Liver (tissue), 9 donors: ENCODE results near the gene FKBP3. TPM values are rescaled to one million over a fixed set of nuclear protein-coding genes. Genes with fewer than 3 reads are reported as not detected.

Experiments
- DNase-seq: peaks from one replicate; pipeline ENCODE4 v3.0.0-alpha.2; 2017; ENCODE audit warnings: low spot score
- H3K27ac ChIP-seq, 2 donors: one replicate each; pipeline ENCODE4 v1.7.0; 2013; ENCODE audit warnings: inconsistent platforms in 2 of 2, low read length in 2 of 2, control low read depth in 1 of 2, low read depth in 1 of 2, mild to moderate bottlenecking in 1 of 2
- H3K27me3 ChIP-seq, 4 donors: one replicate each; pipeline versions ENCODE4 v1.6.1 to v1.7.0; 2013; ENCODE audit warnings: low read length in 3 of 4, inconsistent platforms in 1 of 4, mild to moderate bottlenecking in 1 of 4, moderate library complexity in 1 of 4; ENCODE audit not compliant: control insufficient read depth in 4 of 4, insufficient read depth in 4 of 4
- H3K36me3 ChIP-seq, 4 donors: one replicate each; pipeline versions ENCODE4 v1.6.1 to v1.7.0; 2013; ENCODE audit warnings: low read length in 3 of 4, mild to moderate bottlenecking in 3 of 4, low read depth in 1 of 4, moderate library complexity in 1 of 4; ENCODE audit not compliant: control insufficient read depth in 4 of 4, insufficient read depth in 3 of 4
- H3K4me1 ChIP-seq, 4 donors: one replicate each; pipeline versions ENCODE4 v1.6.1 to v1.7.0; 2013; ENCODE audit warnings: low read length in 3 of 4, mild to moderate bottlenecking in 3 of 4, moderate library complexity in 1 of 4; ENCODE audit not compliant: control insufficient read depth in 4 of 4, insufficient read depth in 4 of 4
- H3K4me3 ChIP-seq, 3 donors: one replicate each; pipeline versions ENCODE4 v1.6.1 to v1.7.0; 2013; ENCODE audit warnings: low read length in 3 of 3, control low read depth in 1 of 3, low read depth in 1 of 3, mild to moderate bottlenecking in 1 of 3
- H3K9ac ChIP-seq, 2 donors: one replicate each; pipeline ENCODE4 v1.7.0; 2013; ENCODE audit warnings: low read length in 2 of 2, mild to moderate bottlenecking in 2 of 2, moderate library complexity in 2 of 2, control low read depth in 1 of 2, low read depth in 1 of 2
- H3K9me3 ChIP-seq, 4 donors: one replicate each; pipeline versions ENCODE4 v1.6.1 to v1.7.0; 2013; ENCODE audit warnings: low read length in 3 of 4; ENCODE audit not compliant: control insufficient read depth in 4 of 4
- EGR1 ChIP-seq, 2 donors: IDR thresholded peaks; 2 replicates each; pipeline ENCODE4 v1.6.1; 2016 to 2018; ENCODE audit warnings: antibody characterized with exemption in 2 of 2, low read depth in 2 of 2
- FOXA1 ChIP-seq: IDR thresholded peaks from 2 replicates; pipeline ENCODE4 v1.6.1; 2016; ENCODE audit warnings: antibody characterized with exemption
- FOXA2 ChIP-seq: IDR thresholded peaks from 2 replicates; pipeline ENCODE4 v1.6.1; 2016; ENCODE audit warnings: antibody characterized with exemption
- GABPA ChIP-seq, 2 donors: IDR thresholded peaks in 1 of 2; conservative IDR thresholded peaks in 1 of 2; 2 replicates each; pipeline ENCODE4 v1.6.1; 2016; ENCODE audit warnings: antibody characterized with exemption in 2 of 2, mild to moderate bottlenecking in 1 of 2, moderate library complexity in 1 of 2
- HNF4A ChIP-seq, 2 donors: conservative IDR thresholded peaks; 2 replicates each; pipeline ENCODE4 v1.6.1; 2016; ENCODE audit warnings: antibody characterized with exemption in 2 of 2, mild to moderate bottlenecking in 2 of 2
- HNF4G ChIP-seq: IDR thresholded peaks from 2 replicates; pipeline ENCODE4 v1.6.1; 2016; ENCODE audit warnings: antibody characterized with exemption
- JUND ChIP-seq, 2 donors: IDR thresholded peaks; 2 replicates each; pipeline ENCODE4 v1.6.1; 2016; ENCODE audit warnings: antibody characterized with exemption in 2 of 2
- NR2F2 ChIP-seq: IDR thresholded peaks from 2 replicates; pipeline ENCODE4 v1.6.1; 2016; ENCODE audit warnings: antibody characterized with exemption
- RAD21 ChIP-seq, 2 donors: IDR thresholded peaks; 2 replicates each; pipeline ENCODE4 v1.6.1; 2016; ENCODE audit warnings: antibody characterized with exemption in 2 of 2, mild to moderate bottlenecking in 2 of 2
- RXRA ChIP-seq, 2 donors: IDR thresholded peaks; 2 replicates each; pipeline ENCODE4 v1.6.1; 2017 to 2018; ENCODE audit warnings: antibody characterized with exemption in 2 of 2, mild to moderate bottlenecking in 1 of 2
- SP1 ChIP-seq: IDR thresholded peaks from 2 replicates; pipeline ENCODE4 v1.6.1; 2018; ENCODE audit warnings: antibody characterized with exemption, mild to moderate bottlenecking
- TAF1 ChIP-seq: conservative IDR thresholded peaks from 2 replicates; pipeline ENCODE4 v1.6.1; 2016; ENCODE audit warnings: antibody characterized with exemption, mild to moderate bottlenecking
- YY1 ChIP-seq: IDR thresholded peaks from 2 replicates; pipeline ENCODE4 v1.6.1; 2016; ENCODE audit warnings: antibody characterized with exemption, mild to moderate bottlenecking
- WGBS: extraction: QIAGEN DNeasy Blood & Tissue Kit; methylation state at CpG from one replicate; pipeline ENCODE4 v1.1.7; 2013; 5-methylcytosine and 5-hydroxymethylcytosine counted together
- polyA plus RNA-seq, 2 donors: library from polyadenylated mRNA; stranded (reverse) in 1 of 2; unstranded in 1 of 2; fragments of 200-250 nt in 1 of 2; fragments of >200 nt in 1 of 2; fragmentation: Nextera tagmentation in 1 of 2; extraction: Ambion mirVana in 1 of 2; gene quantifications; one replicate each; pipeline versions ENCODE4 v1.2.1 to v1.2.3, GENCODE V29; 2013 to 2015
- total RNA-seq, 2 donors: library from RNA; depleted of rRNA; stranded (reverse); fragments of >200 nt; gene quantifications; one replicate each; pipeline ENCODE4 v1.2.3, GENCODE V29; 2014
- TF ChIP-seq, protein P1 (sequence below): IDR thresholded peaks from 2 replicates; pipeline ENCODE4 v1.6.1; 2016; ENCODE audit warnings: antibody characterized with exemption, mild to moderate bottlenecking
- TF ChIP-seq, protein P2 (sequence below): IDR thresholded peaks from 2 replicates; pipeline ENCODE4 v1.6.1; 2016; ENCODE audit warnings: antibody characterized with exemption
- TF ChIP-seq, protein P3 (sequence below): IDR thresholded peaks from 2 replicates; pipeline ENCODE4 v1.6.1; 2016; ENCODE audit warnings: antibody characterized with exemption
- TF ChIP-seq, protein P4 (sequence below): IDR thresholded peaks from 2 replicates; pipeline ENCODE4 v1.6.1; 2016; ENCODE audit warnings: antibody characterized with exemption
- TF ChIP-seq, protein P5 (sequence below): fragments of 150-350 bp; IDR thresholded peaks from 2 replicates; pipeline ENCODE4 v1.5.1; 2017; ENCODE audit warnings: improper control_type of control experiment, low read depth, low read length; ENCODE audit not compliant: missing input control
- donor health status: healthy.
- donor health status: healthy.
- donor health status: healthy.
- donor health status: healthy.
- donor health status: healthy.

The FKBP3 gene
- total and polyA plus RNA-seq, 4 donors: 11.9 to 66.4 (median 25.7) TPM

DNA sequence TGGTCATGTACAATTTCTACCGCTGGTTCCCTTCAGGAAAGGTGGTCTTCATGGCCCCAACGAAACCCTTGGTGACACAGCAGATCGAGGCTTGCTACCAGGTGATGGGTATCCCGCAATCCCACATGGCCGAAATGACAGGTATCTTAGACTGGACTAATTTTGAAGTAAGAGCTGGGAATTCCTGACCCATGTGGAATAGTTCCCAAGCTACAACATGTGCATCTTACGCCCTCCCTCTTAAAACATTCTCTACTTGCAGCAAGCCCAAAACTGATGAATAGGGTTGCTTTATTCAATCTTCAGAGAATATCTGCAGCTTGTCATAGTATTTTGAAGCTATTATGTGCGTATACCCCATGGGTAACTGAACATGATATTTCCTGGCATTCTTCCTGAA, 2.1 kb upstream of the FKBP3 start (continued):
- TF ChIP-seq, protein P1, sequence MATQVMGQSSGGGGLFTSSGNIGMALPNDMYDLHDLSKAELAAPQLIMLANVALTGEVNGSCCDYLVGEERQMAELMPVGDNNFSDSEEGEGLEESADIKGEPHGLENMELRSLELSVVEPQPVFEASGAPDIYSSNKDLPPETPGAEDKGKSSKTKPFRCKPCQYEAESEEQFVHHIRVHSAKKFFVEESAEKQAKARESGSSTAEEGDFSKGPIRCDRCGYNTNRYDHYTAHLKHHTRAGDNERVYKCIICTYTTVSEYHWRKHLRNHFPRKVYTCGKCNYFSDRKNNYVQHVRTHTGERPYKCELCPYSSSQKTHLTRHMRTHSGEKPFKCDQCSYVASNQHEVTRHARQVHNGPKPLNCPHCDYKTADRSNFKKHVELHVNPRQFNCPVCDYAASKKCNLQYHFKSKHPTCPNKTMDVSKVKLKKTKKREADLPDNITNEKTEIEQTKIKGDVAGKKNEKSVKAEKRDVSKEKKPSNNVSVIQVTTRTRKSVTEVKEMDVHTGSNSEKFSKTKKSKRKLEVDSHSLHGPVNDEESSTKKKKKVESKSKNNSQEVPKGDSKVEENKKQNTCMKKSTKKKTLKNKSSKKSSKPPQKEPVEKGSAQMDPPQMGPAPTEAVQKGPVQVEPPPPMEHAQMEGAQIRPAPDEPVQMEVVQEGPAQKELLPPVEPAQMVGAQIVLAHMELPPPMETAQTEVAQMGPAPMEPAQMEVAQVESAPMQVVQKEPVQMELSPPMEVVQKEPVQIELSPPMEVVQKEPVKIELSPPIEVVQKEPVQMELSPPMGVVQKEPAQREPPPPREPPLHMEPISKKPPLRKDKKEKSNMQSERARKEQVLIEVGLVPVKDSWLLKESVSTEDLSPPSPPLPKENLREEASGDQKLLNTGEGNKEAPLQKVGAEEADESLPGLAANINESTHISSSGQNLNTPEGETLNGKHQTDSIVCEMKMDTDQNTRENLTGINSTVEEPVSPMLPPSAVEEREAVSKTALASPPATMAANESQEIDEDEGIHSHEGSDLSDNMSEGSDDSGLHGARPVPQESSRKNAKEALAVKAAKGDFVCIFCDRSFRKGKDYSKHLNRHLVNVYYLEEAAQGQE: no peak
- TF ChIP-seq, protein P2, sequence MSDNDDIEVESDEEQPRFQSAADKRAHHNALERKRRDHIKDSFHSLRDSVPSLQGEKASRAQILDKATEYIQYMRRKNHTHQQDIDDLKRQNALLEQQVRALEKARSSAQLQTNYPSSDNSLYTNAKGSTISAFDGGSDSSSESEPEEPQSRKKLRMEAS: no peak
- TF ChIP-seq EGR1 (IDR thresholded peaks at IDR 0.05; ENCODE audit: low read depth in 2 of 2) (no peak), HNF4G (no peak), YY1 (no peak), HNF4A (conservative IDR thresholded peaks at IDR 0.05) (no peak)
- TF ChIP-seq, protein P3, sequence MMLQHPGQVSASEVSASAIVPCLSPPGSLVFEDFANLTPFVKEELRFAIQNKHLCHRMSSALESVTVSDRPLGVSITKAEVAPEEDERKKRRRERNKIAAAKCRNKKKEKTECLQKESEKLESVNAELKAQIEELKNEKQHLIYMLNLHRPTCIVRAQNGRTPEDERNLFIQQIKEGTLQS: no peak

DNA sequence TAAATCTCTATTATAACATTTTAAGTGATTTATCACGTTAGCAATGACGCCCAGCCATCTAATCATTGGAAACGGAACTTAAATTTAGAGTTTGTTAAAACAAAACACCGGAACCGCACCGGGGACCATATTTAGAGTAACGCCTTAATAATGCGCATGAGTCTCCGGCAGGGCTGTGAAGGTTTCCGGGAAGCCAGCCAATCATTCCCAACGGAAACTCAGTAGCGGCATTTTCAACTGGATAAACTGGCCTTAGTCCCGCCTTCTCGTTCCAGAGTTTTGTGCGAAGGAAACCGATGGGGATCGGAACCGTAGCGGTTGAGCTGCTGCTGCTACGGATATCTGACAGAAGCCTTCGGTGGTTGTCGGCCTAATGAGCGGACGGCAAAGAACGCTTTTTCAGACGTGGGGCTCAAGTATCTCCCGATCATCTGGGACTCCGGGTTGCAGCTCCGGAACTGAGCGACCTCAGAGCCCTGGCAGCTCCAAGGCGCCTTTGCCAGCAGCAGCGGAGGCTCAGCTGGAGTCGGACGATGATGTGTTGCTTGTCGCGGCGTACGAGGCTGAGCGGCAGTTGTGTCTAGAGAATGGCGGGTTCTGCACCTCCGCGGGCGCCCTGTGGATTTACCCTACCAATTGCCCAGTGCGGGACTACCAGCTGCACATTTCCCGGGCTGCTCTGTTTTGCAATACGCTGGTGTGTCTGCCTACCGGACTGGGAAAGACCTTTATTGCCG, 1.5 kb upstream of the FKBP3 start, which contains the start of gene FANCM:
TSS of gene FANCM (plus strand) at position 272 of the 737 bp plus-strand sequence. CDS start at position 374, 102 bp downstream.
- Histone ChIP-seq H3K4me3 (peak within 1 kb of the TSS; percentile 75 to 97 (median 97)), H3K36me3 (no peaks in the 10 kb centered on the region), H3K4me1 (peaks cover 3 to 29% (median 17%) of the 10 kb centered on the region in 4 donors), H3K9me3 (no peaks in the 10 kb centered on the region), H3K9ac (peak within 1 kb of the TSS; percentile 77 to 97), H3K27me3 (no peaks in the 10 kb centered on the region), H3K27ac (peak within 1 kb of the TSS; percentile 81 to 83)
- TF ChIP-seq NR2F2 (no peak), HNF4G (no peak), HNF4A (conservative IDR thresholded peaks at IDR 0.05) (no peak), RAD21 (IDR thresholded peaks at IDR 0.05) (peak; percentile 37 to 44), FOXA1 (no peak), RXRA (IDR thresholded peaks at IDR 0.05) (peak; percentile 20 to 26), JUND (IDR thresholded peaks at IDR 0.05) (peak; percentile 27 to 44), YY1 (peak; percentile 87), GABPA (IDR thresholded peaks at IDR 0.05 in 1 of 2, conservative IDR thresholded peaks at IDR 0.05 in 1 of 2) (peak; percentile 98 to 99), SP1 (peak; percentile 64), TAF1 (no peak), EGR1 (IDR thresholded peaks at IDR 0.05; ENCODE audit: low read depth in 2 of 2) (no peak), FOXA2 (peak; percentile 17)
- TF ChIP-seq, protein P4, sequence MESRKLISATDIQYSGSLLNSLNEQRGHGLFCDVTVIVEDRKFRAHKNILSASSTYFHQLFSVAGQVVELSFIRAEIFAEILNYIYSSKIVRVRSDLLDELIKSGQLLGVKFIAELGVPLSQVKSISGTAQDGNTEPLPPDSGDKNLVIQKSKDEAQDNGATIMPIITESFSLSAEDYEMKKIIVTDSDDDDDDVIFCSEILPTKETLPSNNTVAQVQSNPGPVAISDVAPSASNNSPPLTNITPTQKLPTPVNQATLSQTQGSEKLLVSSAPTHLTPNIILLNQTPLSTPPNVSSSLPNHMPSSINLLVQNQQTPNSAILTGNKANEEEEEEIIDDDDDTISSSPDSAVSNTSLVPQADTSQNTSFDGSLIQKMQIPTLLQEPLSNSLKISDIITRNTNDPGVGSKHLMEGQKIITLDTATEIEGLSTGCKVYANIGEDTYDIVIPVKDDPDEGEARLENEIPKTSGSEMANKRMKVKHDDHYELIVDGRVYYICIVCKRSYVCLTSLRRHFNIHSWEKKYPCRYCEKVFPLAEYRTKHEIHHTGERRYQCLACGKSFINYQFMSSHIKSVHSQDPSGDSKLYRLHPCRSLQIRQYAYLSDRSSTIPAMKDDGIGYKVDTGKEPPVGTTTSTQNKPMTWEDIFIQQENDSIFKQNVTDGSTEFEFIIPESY: no peak
- TF ChIP-seq, protein P5, sequence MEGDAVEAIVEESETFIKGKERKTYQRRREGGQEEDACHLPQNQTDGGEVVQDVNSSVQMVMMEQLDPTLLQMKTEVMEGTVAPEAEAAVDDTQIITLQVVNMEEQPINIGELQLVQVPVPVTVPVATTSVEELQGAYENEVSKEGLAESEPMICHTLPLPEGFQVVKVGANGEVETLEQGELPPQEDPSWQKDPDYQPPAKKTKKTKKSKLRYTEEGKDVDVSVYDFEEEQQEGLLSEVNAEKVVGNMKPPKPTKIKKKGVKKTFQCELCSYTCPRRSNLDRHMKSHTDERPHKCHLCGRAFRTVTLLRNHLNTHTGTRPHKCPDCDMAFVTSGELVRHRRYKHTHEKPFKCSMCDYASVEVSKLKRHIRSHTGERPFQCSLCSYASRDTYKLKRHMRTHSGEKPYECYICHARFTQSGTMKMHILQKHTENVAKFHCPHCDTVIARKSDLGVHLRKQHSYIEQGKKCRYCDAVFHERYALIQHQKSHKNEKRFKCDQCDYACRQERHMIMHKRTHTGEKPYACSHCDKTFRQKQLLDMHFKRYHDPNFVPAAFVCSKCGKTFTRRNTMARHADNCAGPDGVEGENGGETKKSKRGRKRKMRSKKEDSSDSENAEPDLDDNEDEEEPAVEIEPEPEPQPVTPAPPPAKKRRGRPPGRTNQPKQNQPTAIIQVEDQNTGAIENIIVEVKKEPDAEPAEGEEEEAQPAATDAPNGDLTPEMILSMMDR: no peak
- TF ChIP-seq, protein P3: peak; percentile 14
- TF ChIP-seq, protein P2: peak; percentile 70
- TF ChIP-seq, protein P1: peak; percentile 18
- peak; percentile 88 for DNase-seq
- under 1% methylated on average over 48 of the region's 48 CpGs for whole genome bisulfite sequencing
